WTC11 (cell line): Measurements from ENCODE around the gene FRS3. TPM values are rescaled to one million over a fixed set of nuclear protein-coding genes. Genes with fewer than 3 reads are reported as not detected.

Experiments
- ATAC-seq: fragments of 200-7000 bp; cut with Tn5 transposase; 2 replicates; pipeline ENCODE4 v1.10.0; 2021; ENCODE audit warnings: mild to moderate bottlenecking, moderate library complexity
- CTCF ChIA-PET: fragments of 300-600 bp; sonication (Branson Sonifier 250); formaldehyde crosslinking; loops from one replicate; lab custom pipeline; 2021; ENCODE audit warnings: antibody characterized with exemption; lab: Charles Lee
- POLR2A ChIA-PET: fragments of 350-600 bp; sonication (Branson Sonifier 250); formaldehyde crosslinking; loops from one replicate; lab custom pipeline; 2021; ENCODE audit warnings: antibody characterized with exemption; lab: Charles Lee
- DNase-seq: peaks from one replicate; pipeline ENCODE4 v3.0.0; 2021; ENCODE audit warnings: low spot score
- H3K27ac Mint-ChIP-seq: 2 replicates; pipeline ENCODE4 v1.8.0; 2021; ENCODE audit warnings: mixed read lengths
- H3K27me3 Mint-ChIP-seq: 2 replicates; pipeline ENCODE4 v1.8.0; 2021; ENCODE audit warnings: low read depth, mild to moderate bottlenecking, moderate library complexity, mixed read lengths
- H3K36me3 Mint-ChIP-seq: 2 replicates; pipeline ENCODE4 v1.8.0; 2021; ENCODE audit warnings: mixed read lengths
- H3K4me1 Mint-ChIP-seq: 2 replicates; pipeline ENCODE4 v1.8.0; 2022; ENCODE audit warnings: mixed read lengths
- H3K4me3 Mint-ChIP-seq: 2 replicates; pipeline ENCODE4 v1.8.0; 2021; ENCODE audit warnings: mild to moderate bottlenecking, moderate library complexity, mixed read lengths
- H3K9me3 Mint-ChIP-seq: 2 replicates; pipeline ENCODE4 v1.8.0; 2021; ENCODE audit warnings: mixed read lengths
- CBFB ChIP-seq: sonication (generic); formaldehyde crosslinking; IDR thresholded peaks from 2 replicates; pipeline ENCODE4 v1.8.1; 2022; ENCODE audit warnings: mild to moderate bottlenecking, low read depth, missing genetic modification reagents
- CREM ChIP-seq: sonication (generic); formaldehyde crosslinking; IDR thresholded peaks from 2 replicates; pipeline ENCODE4 v1.8.1; 2022; ENCODE audit warnings: mild to moderate bottlenecking, missing genetic modification reagents, moderate library complexity
- ETV6 ChIP-seq: sonication (generic); formaldehyde crosslinking; IDR thresholded peaks from 2 replicates; pipeline ENCODE4 v1.8.1; 2022; ENCODE audit warnings: mild to moderate bottlenecking, missing genetic modification reagents
- FOXP1 ChIP-seq: sonication (generic); formaldehyde crosslinking; IDR thresholded peaks from 2 replicates; pipeline ENCODE4 v1.8.0; 2022; ENCODE audit warnings: missing genetic modification reagents, mild to moderate bottlenecking, moderate library complexity, borderline replicate concordance
- HMGA2 ChIP-seq: fragments of 250-450 bp; sonication (Bioruptor Pico); IDR thresholded peaks from 2 replicates; pipeline ENCODE4 v1.4.0; 2021; ENCODE audit warnings: mild to moderate bottlenecking, moderate library complexity
- MYBL2 ChIP-seq: sonication (generic); formaldehyde crosslinking; IDR thresholded peaks from 2 replicates; pipeline ENCODE4 v1.8.1; 2023; ENCODE audit warnings: mild to moderate bottlenecking, moderate library complexity, missing genetic modification reagents
- NR3C1 ChIP-seq: sonication (generic); formaldehyde crosslinking; conservative IDR thresholded peaks from 2 replicates; pipeline ENCODE4 v1.8.1; 2023; ENCODE audit warnings: low read depth, mild to moderate bottlenecking, missing genetic modification reagents
- OVOL2 ChIP-seq: fragments of 250-450 bp; sonication (Bioruptor Pico); IDR thresholded peaks from 2 replicates; pipeline ENCODE4 v1.9.0; 2021; ENCODE audit warnings: mild to moderate bottlenecking, borderline replicate concordance
- PRRX2 ChIP-seq: fragments of 250-450 bp; sonication (Bioruptor Pico); IDR thresholded peaks from 2 replicates; pipeline ENCODE4 v1.8.0; 2021; ENCODE audit warnings: mild to moderate bottlenecking
- SOX15 ChIP-seq: fragments of 250-450 bp; sonication (Bioruptor Pico); IDR thresholded peaks from 2 replicates; pipeline ENCODE4 v1.9.0; 2021; ENCODE audit warnings: mild to moderate bottlenecking
- TCF7 ChIP-seq: sonication (generic); formaldehyde crosslinking; IDR thresholded peaks from 2 replicates; pipeline ENCODE4 v1.8.0; 2022; ENCODE audit warnings: mild to moderate bottlenecking, low read depth, missing genetic modification reagents, moderate library complexity
- ZNF138 ChIP-seq: sonication (generic); formaldehyde crosslinking; conservative IDR thresholded peaks from 2 replicates; pipeline ENCODE4 v1.8.1; 2022; ENCODE audit warnings: mild to moderate bottlenecking, moderate library complexity, missing genetic modification reagents
- total RNA-seq: library from RNA; stranded (reverse); gene quantifications from 3 replicates; pipeline ENCODE4 v1.2.3, GENCODE V29; 2021
- TF ChIP-seq, protein P1 (sequence below): fragments of 250-450 bp; sonication (Bioruptor Pico); IDR thresholded peaks from 2 replicates; pipeline ENCODE4 v1.9.0; 2021; ENCODE audit warnings: moderate library complexity, mild to moderate bottlenecking, inconsistent platforms, borderline replicate concordance
- TF ChIP-seq, protein P2 (sequence below): sonication (generic); formaldehyde crosslinking; IDR thresholded peaks from 2 replicates; pipeline ENCODE4 v1.8.0; 2022; ENCODE audit warnings: mild to moderate bottlenecking, missing genetic modification reagents
- TF ChIP-seq, protein P3 (sequence below): fragments of 250-450 bp; sonication (Bioruptor Pico); IDR thresholded peaks from 2 replicates; pipeline ENCODE4 v1.9.0; 2021; ENCODE audit warnings: mild to moderate bottlenecking, borderline replicate concordance
- TF ChIP-seq, protein P4 (sequence below): fragments of 250-450 bp; sonication (Bioruptor Pico); IDR thresholded peaks from 2 replicates; pipeline ENCODE4 v1.8.0; 2021; ENCODE audit warnings: mild to moderate bottlenecking
- TF ChIP-seq, protein P5 (sequence below): fragments of 250-450 bp; sonication (Bioruptor Pico); conservative IDR thresholded peaks from 2 replicates; pipeline ENCODE4 v1.9.0; 2021; ENCODE audit warnings: mild to moderate bottlenecking
- TF ChIP-seq, protein P6 (sequence below): sonication (generic); formaldehyde crosslinking; IDR thresholded peaks from 2 replicates; pipeline ENCODE4 v1.8.0; 2023; ENCODE audit warnings: missing genetic modification reagents, mild to moderate bottlenecking, borderline replicate concordance

Gene FRS3
- total RNA-seq, 1 experiment from 2014 or later = 7.8 TPM

DNA sequence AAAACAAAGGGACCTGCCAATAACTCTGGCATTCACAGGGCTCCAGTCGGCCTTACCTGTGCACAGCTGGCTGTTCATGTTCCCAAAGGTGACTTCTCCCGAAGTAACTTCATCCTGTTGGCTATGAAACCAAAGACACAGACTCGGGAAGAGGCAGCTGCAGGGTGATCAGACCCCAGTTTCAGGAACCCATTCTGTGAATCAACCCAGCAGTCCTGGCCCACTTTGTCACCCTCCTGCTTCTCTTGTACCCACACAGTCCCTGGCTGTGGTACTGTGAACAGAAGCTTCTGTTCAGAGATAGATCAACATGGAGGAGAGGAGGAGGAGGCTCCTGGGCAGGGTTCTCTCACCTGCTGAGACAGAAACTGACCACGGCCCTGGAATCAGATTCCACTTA is 23.8 kb downstream of the FRS3 start:
- no peak for DNase-seq
- peaks cover 6% of the 10 kb centered on the region for H3K4me1 Mint-ChIP-seq
- no peak for TF ChIP-seq TCF7 (CRISPR knock-in tag)
- TF ChIP-seq, protein P1, sequence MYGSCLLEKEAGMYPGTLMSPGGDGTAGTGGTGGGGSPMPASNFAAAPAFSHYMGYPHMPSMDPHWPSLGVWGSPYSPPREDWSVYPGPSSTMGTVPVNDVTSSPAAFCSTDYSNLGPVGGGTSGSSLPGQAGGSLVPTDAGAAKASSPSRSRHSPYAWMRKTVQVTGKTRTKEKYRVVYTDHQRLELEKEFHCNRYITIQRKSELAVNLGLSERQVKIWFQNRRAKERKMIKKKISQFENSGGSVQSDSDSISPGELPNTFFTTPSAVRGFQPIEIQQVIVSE = no peak
- no peak for TF ChIP-seq ETV6 (CRISPR knock-in tag)
- TF ChIP-seq CBFB (CRISPR knock-in tag) = no peak
- TF ChIP-seq OVOL2 = no peak
- TF ChIP-seq, protein P2, sequence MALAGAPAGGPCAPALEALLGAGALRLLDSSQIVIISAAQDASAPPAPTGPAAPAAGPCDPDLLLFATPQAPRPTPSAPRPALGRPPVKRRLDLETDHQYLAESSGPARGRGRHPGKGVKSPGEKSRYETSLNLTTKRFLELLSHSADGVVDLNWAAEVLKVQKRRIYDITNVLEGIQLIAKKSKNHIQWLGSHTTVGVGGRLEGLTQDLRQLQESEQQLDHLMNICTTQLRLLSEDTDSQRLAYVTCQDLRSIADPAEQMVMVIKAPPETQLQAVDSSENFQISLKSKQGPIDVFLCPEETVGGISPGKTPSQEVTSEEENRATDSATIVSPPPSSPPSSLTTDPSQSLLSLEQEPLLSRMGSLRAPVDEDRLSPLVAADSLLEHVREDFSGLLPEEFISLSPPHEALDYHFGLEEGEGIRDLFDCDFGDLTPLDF (CRISPR knock-in tag) = no peak
- TF ChIP-seq, protein P3, sequence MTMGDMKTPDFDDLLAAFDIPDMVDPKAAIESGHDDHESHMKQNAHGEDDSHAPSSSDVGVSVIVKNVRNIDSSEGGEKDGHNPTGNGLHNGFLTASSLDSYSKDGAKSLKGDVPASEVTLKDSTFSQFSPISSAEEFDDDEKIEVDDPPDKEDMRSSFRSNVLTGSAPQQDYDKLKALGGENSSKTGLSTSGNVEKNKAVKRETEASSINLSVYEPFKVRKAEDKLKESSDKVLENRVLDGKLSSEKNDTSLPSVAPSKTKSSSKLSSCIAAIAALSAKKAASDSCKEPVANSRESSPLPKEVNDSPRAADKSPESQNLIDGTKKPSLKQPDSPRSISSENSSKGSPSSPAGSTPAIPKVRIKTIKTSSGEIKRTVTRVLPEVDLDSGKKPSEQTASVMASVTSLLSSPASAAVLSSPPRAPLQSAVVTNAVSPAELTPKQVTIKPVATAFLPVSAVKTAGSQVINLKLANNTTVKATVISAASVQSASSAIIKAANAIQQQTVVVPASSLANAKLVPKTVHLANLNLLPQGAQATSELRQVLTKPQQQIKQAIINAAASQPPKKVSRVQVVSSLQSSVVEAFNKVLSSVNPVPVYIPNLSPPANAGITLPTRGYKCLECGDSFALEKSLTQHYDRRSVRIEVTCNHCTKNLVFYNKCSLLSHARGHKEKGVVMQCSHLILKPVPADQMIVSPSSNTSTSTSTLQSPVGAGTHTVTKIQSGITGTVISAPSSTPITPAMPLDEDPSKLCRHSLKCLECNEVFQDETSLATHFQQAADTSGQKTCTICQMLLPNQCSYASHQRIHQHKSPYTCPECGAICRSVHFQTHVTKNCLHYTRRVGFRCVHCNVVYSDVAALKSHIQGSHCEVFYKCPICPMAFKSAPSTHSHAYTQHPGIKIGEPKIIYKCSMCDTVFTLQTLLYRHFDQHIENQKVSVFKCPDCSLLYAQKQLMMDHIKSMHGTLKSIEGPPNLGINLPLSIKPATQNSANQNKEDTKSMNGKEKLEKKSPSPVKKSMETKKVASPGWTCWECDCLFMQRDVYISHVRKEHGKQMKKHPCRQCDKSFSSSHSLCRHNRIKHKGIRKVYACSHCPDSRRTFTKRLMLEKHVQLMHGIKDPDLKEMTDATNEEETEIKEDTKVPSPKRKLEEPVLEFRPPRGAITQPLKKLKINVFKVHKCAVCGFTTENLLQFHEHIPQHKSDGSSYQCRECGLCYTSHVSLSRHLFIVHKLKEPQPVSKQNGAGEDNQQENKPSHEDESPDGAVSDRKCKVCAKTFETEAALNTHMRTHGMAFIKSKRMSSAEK (CRISPR knock-in tag) = no peak
- TF ChIP-seq ZNF138 = no peak
- TF ChIP-seq, protein P4, sequence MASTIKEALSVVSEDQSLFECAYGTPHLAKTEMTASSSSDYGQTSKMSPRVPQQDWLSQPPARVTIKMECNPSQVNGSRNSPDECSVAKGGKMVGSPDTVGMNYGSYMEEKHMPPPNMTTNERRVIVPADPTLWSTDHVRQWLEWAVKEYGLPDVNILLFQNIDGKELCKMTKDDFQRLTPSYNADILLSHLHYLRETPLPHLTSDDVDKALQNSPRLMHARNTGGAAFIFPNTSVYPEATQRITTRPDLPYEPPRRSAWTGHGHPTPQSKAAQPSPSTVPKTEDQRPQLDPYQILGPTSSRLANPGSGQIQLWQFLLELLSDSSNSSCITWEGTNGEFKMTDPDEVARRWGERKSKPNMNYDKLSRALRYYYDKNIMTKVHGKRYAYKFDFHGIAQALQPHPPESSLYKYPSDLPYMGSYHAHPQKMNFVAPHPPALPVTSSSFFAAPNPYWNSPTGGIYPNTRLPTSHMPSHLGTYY = no peak
- TF ChIP-seq, protein P5, sequence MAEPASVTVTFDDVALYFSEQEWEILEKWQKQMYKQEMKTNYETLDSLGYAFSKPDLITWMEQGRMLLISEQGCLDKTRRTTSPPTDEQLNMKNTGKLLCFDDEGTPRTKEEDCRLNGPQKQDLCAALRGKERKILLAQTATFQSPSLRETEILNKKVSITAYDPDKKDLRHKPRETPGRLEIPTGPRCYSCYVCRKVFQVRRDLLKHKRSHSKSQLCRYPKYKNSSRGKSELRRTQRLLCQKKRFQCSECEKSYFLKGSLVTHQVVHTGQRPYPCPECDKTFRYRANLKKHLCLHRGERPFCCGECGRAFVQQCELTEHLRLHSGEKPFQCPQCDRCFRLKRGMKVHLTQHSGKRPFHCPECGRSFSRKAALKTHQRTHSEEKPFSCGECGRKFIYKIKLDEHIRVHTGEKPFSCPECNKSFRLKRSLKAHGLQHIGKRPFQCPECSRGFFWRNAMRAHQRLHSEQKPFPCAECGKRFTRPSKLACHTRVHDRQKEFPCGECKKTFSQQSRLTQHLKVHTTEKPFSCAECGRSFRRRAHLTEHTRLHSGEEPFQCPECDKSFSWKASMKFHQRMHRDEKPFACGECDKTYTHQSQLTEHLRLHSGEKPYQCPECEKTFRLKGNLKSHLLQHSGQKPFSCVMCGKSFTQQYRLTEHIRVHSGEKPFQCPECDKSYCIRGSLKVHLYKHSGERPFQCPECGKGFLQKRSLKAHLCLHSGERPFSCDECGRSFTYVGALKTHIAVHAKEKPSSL (CRISPR knock-in tag) = no peak
- TF ChIP-seq SOX15 (CRISPR knock-in tag) = no peak
- no peak for TF ChIP-seq CREM (CRISPR knock-in tag)
- no peak for TF ChIP-seq HMGA2 (CRISPR knock-in tag)
- TF ChIP-seq NR3C1 = no peak
- TF ChIP-seq FOXP1 (CRISPR knock-in tag) = no peak
- TF ChIP-seq MYBL2 (CRISPR knock-in tag) = no peak
- TF ChIP-seq, protein P6, sequence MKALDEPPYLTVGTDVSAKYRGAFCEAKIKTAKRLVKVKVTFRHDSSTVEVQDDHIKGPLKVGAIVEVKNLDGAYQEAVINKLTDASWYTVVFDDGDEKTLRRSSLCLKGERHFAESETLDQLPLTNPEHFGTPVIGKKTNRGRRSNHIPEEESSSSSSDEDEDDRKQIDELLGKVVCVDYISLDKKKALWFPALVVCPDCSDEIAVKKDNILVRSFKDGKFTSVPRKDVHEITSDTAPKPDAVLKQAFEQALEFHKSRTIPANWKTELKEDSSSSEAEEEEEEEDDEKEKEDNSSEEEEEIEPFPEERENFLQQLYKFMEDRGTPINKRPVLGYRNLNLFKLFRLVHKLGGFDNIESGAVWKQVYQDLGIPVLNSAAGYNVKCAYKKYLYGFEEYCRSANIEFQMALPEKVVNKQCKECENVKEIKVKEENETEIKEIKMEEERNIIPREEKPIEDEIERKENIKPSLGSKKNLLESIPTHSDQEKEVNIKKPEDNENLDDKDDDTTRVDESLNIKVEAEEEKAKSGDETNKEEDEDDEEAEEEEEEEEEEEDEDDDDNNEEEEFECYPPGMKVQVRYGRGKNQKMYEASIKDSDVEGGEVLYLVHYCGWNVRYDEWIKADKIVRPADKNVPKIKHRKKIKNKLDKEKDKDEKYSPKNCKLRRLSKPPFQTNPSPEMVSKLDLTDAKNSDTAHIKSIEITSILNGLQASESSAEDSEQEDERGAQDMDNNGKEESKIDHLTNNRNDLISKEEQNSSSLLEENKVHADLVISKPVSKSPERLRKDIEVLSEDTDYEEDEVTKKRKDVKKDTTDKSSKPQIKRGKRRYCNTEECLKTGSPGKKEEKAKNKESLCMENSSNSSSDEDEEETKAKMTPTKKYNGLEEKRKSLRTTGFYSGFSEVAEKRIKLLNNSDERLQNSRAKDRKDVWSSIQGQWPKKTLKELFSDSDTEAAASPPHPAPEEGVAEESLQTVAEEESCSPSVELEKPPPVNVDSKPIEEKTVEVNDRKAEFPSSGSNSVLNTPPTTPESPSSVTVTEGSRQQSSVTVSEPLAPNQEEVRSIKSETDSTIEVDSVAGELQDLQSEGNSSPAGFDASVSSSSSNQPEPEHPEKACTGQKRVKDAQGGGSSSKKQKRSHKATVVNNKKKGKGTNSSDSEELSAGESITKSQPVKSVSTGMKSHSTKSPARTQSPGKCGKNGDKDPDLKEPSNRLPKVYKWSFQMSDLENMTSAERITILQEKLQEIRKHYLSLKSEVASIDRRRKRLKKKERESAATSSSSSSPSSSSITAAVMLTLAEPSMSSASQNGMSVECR (CRISPR knock-in tag) = no peak
- TF ChIP-seq PRRX2 (CRISPR knock-in tag) = no peak
- ATAC-seq = no peak
- no peak overlapping the region for H3K4me3 Mint-ChIP-seq
- no peak overlapping the region for H3K27ac Mint-ChIP-seq
- H3K36me3 Mint-ChIP-seq = no peaks in the 10 kb centered on the region
- peaks cover 3% of the 10 kb centered on the region; the same call in 1 of the 2 replicates for H3K27me3 Mint-ChIP-seq
- no peaks in the 10 kb centered on the region for H3K9me3 Mint-ChIP-seq
- POLR2A ChIA-PET = no interaction called here
- CTCF ChIA-PET = interaction anchor here (0.7 to 1.2 kb wide), 3 partner anchors 8 to 31 kb away, joined by 3 read pairs; no protein-coding TSS in a partner anchor
